ENCODE results near the gene NOTCH2.
"Not testable (repeated sequence)": the region's sequence is repeated elsewhere in the genome, so short reads cannot be mapped to it uniquely, and the experiment has no call there.

NOTCH2 gene

DNA sequence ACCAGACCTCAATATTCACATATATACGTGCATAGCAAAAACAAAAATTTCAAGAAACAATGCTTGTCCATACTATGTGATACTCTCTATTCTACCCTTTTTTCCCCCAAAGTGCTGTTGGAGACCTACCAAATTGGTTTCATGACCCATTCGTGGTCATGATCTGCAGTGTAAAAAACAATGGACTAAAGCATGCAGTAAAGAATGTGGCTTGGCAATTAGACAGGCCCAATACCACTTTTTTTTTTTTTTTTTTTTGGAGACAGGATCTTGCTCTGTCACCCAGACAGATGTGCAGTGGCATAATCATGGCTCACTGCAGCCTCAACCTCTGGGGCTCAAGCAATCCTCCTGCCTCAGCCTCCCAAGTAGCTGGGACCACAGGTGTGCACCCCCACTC is 21.3 kb downstream of the NOTCH2 start:
- DNase-seq = not testable (repeated sequence)

DNA sequence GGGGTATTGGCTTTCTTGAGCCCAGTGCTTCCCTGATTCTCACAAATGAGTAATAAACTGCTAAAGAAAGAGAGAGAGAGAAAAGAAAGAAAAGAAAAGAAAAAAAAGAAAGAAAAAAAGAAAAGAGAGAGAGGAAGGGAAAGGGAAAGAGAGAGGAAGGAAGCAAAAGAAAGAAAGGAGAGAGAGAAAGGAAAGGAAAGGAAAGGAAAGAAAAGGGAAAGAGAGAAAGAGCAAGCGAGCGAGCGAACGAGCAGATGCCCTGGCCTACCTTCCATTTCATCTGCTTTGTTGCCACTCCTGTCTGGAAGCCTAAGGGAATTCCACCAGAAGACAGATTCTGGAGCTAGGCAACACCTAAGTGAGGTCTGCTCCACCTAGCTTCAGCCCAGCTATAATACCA is 27.7 kb downstream of the NOTCH2 start:
- DNase-seq = not testable (repeated sequence)

DNA sequence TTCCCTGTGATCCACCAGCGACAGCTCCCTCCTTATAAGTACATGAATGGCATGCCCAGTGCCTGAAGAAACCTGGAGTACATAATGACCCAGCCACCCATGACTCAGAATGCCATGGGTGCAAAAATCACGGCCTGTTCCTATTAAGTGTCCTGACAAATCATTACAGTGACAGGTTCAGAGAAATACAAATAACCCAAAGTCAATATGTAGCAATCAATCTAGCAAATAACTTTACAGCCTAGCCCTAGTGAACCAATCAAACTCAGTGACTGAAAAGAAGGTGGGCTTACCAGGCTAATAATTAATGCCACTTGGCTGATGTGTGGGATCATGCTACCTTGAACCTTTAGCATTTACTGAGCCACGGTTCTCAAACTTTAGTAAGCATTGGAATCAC is 37.2 kb downstream of the NOTCH2 start:
- DNase-seq = not testable (repeated sequence)

DNA sequence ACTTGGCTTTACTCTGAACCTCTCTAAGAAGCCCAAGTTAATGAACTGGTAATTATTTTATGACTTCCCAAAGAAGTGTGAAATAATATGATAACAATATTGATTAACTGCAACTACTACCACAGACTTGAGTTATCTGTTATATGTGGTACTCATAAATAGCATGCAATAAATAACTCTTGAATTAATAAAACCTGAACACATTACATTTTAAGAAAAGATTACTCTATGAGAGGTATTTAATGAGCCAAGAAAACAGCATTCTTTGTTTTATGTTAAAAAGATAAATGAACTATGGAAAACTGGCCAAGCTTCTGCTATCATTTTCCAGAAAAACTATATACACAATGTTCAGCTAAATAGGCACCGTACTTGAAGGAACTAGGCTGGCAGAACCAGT is 45.7 kb downstream of the NOTCH2 start:
- not testable (repeated sequence) for DNase-seq

DNA sequence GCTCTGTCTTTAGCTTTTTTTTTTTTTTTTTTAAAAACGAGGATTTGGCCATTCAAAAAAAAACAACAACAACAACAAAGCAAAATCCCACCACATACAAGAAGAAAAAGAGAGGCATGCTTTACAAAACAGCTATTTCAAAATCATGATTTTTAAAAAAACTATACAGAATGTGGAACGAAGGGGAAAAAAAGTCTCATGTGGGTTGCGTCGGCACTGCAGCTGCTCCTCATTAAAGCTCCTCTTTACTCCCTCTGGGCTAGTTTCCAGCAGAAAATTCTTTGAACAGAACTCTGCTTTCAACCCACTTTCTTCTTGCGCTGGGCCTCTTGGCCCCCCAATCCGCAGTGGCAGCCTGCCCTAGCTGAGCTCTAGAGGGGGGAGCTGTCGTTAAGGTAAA is 54.5 kb downstream of the NOTCH2 start:
- not testable (repeated sequence) for DNase-seq

DNA sequence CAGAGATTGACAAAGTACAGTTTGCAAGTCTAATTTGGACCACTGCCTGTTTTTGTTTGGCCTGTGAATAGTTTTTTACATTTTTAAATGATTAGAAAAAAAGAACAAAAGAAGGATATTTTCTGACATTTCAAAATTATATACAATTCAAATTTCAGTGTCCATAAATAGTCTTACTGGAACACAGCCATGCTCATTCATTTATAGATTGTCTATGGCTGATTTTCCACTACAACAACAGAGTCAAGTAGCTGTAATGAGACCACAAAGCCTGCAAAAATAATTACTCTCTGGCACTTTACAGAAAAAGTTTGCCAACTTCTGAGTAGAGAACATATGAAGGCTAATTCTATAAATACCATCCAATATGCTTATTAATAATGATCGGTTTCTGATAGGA is 61.1 kb downstream of the NOTCH2 start:
- DNase-seq = not testable (repeated sequence)

DNA sequence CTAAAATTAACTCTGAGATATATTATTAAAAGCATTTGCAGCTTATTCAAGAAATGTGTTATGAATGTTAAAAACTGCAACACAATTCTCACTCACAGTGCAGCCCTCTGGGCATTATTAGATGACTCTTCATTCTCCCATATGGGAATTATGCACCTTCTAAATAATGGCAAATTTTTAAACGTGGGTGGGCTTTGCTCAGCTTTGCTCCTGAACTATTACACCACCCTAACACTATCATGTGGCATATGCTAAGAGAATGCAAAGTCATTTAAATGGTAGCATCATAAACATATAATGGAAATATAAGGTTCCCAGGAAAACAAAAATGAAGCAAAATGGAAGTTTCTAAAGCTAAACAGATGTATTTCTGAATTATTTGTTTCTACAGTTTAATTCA is 61.6 kb downstream of the NOTCH2 start:
- DNase-seq = not testable (repeated sequence)

DNA sequence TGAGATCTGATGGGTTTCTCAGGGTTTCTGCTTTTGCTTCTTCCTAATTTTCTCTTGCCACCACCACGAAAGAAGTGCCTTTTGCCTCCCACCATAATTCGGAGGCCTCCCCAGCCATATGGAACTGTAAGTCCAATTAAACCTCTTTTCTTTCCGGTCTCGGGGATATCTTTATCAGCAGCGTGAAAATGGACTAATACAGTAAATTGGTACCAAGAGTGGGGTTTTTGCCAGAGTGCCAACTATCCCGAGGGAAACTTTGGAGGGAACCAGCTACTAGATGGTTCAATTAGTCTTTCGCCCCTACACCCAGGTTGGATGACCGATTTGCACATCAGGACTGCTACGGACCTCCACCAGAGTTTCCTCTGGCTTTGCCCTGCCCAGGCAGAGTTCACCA is 68.4 kb downstream of the NOTCH2 start:
- DNase-seq = not testable (repeated sequence)

DNA sequence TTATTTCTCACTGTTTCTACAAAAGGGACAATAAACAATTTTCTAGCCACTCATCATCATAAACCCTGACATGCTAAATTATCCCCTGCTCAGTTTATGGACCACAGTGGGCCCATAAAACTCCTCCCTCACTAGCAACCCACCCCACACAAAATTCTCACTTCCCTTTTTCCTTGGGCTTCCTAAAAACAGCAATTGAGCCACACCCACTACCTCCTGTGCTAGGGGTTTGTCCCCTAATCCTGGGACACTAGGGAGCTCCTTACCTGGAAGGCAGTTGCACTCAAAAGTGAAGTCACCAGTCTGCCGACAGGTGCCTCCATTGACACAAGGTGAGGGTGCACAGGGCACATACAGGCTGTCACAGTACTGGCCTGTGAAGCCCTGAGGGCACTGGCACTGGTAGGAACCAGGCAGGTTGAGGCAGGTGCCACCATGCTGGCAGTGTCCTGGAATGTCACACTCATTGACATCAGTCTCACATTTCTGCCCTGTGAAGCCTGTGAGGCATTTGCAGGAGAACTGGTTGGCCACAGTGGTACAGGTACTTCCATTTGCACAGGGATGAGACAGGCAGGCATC is 72.6 kb downstream of the NOTCH2 start:
- DNase-seq = not testable (repeated sequence)

DNA sequence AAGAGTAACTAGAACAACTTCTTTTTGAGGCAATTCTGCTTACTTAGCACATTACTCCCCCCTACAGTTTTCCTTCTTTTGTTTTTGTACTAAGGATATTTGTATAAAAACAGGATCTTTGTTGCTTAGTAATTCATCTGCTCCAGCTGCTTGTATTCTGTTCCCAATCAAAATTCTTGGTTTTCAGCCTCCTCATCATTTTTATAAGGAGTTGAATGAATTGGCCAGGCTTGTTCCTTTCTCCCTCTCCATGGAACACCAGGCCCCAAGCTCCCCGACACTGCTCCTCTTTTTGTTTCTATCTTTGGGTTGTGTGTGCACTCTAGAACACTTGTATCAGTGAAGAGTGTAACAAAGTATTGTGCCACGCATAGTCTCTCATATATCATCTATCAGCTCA is 73.5 kb downstream of the NOTCH2 start:
- DNase-seq = not testable (repeated sequence)

DNA sequence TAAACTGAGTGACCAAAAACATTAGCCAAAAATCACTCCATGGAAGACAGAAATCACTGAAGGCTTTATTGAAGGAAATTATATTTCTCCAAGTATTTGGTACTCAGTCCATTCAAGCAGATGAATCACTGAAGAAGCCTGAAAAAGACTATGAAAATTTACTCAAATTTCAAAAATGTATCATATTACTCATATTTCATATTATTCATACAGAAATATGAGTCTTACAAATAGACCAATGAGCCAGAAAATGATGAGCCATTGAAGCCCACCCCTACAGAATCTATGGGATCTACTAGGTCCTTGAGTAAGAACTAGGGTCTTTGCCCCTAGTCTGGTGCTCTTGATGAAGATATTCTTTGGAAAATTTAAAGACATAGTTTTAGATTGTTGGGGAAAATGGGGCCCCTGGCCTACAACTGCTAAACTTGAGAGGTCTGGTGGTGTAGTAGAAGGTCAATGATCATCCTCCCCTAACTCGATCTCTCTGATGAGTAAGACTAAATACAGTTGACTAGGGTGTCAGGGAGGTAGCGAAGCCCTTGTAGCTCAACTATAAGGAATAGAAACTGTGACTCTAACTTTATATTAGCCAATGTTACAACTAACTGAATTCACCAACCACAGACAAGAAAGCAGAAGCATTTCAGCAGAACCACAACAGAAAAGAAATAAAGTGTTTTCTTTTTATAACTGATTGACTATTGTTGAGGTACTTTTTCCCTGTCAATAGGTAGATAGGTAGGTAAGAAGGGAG is 81.0 kb downstream of the NOTCH2 start:
- DNase-seq = no peak

DNA sequence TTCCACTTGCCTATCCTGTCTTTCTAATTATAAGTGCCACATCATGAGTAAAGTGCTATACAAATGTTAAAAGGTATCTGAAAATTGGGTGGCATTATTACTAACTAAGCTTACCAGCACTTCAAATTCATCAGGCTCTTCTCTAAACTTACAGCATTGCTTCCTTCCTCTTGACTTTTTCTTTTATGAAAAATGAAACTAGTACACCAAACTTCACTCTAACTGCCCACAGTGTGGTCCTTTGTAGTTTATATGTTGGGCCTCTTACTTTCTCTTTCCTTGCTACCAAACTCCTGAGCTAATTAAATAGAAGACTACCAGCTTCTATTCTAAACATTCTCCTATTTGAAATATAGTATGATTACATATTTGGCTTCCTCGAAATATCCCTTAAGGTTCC is 81.8 kb downstream of the NOTCH2 start:
- no peak for DNase-seq

DNA sequence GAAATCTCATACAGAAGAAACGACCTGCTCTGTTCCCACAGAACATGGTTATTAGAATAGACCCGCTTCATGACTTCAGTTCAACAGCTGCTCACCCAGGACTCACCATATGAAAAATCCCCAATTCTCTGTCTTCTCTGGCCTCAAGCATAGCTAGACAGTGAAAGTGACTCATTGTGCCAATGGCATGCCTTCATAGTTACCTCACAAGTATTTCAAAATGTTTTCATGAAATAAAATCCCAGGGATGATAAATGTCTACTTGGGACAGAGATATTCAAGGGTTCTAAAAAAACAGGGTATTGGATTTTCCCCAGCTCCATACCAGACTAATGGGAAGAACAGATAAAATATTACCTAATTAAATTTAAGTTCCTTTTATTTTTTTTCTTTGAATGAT is 82.3 kb downstream of the NOTCH2 start:
- DNase-seq = no peak

DNA sequence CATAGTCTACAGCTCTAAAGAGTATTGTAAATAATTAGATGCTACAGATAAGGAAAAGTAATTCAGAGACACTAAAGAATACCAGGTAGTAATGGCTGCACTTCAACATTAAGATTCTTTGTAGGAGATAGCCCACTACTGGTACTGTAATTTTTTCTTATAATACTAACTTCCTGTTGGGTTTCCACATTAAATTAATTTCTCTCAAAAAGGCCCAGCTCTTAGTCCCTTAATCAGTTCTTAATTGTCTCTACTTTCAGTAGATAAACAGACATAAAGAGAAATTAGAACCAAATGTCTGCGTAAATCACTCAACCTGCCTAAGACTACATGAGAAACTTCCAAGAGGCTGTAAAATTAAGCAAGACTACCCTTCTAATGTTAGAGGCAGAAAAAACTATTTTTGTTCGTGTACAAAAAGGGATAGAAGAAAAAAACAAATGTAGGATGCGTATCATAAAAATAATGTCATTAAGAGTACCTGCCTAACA is 83.4 kb downstream of the NOTCH2 start:
- no peak for DNase-seq

DNA sequence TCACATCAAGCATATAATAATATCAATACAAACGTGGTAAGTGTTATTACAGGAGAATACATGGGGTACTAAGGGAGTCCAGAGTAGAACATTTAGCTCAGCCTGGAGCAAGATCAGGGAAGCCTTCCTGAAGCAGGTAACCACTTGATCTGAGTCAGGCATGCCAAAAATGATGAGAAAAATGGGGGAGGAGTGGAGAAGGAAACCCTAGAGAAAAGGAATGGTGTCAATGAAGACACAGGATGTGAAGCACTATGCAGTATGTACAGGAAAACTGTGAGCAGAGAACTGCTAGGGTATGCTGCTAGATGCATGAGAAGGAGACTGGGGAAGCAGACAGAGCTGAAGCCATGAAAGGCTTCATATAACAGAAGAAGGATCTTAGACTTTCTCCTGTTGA is 84.7 kb downstream of the NOTCH2 start:
- DNase-seq = no peak

DNA sequence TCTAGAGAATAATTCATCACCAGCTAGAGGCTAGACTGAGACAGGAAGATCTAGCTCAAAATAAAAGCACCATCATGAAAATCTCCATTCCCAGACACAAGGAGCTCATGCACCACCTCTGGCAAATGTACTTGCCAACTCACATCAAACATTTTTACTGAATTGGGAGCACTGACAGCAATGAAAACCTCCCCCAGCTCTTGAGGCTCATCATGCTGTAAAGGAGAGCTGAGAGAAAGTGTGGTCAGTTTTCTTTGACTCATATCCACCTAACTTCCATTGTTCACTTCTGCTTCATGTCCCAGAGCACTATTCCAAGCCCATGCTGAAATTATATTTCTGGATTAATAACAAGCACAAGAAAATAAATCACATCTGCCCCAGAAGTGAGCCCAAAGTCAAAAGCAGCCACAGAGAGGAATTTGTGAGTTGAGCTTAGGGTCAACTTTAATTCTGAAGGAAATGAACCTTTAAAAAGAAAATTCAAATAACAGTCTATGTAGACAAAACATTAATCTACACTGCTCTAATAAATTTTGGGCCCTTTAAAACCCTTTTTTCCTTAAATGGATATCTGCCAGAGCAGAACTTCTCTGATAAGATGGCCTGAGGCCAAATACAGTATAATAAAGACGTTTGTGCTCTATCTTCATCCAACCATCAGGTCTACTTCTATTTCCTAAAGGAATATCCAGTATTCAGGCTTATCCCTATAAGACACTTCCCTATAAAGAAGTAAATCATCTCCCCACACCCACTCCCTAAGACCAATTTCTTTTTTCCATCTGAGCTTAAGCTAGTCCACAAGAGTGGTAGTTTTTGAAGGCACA is 87.3 kb downstream of the NOTCH2 start:
- no peak for DNase-seq

DNA sequence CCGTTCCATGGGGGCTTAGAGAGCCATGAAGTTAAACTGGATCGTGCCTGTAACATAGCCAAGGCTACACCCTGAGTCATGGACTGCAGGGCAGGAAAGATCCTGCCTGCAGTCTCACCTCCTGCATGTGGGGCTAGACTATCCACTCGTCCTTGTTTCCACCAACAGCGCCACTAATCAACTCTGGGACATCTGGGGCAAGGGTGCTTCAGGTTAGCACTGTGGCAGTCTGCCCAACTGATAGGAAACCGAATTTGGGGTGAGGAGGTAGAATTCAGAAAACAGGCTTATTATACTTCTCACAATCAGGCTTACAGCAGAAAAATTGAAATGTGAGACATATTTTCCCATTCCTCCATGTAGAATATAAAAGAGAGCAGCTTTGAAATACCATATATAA is 88.0 kb downstream of the NOTCH2 start:
- no peak for DNase-seq

DNA sequence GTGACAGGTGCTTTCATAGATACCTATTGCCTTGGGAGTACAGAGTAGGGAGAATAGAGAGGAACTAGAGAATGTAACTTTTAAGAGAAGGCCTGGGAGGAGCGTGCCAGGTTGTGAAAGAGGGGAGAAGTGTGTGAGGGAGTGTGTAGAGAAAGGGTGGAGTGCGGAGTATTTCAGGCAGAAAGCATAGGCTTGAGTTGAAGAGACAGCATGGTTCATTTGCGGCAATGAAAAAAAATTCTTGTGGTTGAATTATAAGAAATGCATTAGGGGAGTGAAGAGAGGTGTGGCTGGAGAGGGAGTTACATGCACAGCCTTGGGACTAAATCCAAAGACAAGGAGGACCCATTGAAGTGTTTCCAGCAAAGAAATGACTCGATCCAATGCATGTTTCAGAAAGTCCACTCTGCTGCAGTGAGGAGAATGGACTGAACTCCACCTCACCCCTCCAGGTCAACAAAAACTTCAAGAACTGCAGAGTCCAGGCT is 91.4 kb downstream of the NOTCH2 start:
- DNase-seq = no peak

DNA sequence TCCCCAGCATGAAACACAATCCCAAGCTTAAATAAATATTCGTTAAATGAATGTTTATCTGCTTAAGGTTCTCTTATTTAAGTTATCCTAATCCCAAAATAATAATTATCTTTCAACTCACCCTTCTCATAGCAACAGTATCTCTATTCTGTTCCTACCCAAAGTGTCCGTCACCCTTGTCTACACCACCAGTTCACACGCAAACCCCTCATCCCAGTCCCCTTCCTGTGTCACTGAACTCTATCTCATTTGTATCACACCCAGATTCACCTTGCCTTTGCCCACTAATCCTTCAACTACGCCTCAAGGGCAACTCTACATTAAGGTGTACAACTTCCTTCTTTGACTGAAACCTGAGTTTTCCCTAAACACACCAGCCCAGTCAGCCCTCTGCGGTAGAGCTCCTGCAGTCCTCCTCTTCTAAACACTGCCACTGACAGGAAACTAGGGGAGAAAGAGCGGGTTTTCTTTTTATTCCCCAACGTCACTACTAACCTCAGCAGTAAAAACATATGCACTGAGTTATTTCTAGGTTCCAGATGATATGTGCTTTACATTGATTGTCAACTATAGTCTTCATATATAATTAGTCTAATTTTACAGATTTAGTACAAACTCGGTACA is 92.2 kb downstream of the NOTCH2 start:
- not testable (repeated sequence) for DNase-seq

DNA sequence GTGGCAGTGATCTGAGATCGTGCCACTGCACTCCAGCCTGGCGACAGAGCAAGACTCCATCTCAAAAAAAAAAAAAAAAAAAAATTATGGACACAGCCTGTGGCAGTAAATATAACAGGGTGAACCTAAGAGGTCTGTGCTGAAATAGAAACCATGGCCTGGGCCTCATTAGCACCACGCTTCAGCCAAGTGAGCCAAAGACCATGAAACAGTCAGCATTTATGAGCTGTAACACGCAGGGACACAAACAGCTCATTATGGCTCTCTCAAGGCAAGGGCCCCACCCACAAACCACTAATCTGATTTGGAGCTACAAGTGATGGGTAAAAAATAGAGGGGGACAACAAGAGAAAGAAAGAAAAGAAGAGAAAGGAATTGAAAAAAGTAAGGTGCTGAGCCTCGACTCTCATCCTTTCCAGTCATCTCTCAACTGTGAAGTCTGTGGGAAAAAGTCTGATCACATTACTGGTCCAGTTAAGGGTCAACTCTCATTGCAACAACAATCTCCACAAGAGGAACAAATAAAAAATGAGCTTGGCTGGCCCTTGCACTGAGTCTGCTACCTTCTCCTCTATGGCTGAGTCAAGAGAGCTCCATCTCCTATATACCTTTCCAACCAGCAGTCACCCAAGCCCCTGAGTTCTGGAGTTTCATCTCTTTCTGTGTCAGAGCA is 93.7 kb downstream of the NOTCH2 start:
- not testable (repeated sequence) for DNase-seq

DNA sequence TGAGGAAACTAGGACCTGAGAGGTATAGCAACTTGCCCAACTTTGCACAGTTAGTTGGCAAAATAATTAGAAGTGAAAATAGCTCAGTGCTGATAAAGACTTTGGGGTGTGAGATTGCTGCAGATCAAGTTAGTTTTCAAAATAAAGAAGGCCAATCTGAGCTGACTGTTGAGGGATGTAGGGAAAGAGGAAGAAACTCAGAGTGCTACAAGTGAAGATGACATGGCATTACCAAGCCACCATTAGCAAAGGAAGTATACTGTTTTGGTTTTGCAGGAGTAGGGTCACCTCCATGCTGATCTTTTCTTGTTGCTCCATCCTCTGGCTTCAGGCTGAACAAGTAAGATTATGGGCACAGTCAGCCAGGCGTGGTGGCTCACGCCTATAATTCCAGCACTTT is 94.5 kb downstream of the NOTCH2 start:
- no peak for DNase-seq

DNA sequence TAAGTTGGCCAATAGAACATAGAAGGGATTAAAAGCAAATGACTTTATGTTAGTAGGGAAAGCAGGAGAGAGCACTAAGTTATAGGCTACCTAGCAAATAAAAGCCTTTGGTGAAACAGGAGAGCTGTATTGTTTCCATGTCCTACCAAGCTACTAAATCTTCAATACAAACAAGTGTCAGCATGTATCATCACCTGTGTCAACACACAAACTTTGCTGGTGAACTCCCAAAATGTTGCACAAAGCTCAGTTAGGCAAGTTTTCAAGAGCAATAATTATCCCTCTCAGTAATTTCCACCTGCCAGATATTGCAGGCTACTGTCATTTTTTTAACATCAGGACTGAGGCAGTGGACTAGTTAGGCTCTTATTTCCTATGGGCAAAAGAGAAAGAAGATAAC is 95.4 kb downstream of the NOTCH2 start:
- DNase-seq = no peak
